SJSA1 (cell line): ENCODE measurements around the gene ISYNA1. TPM values are rescaled to one million over a fixed set of nuclear protein-coding genes. Genes with fewer than 3 reads are reported as not detected.

Experiments
- DNase-seq, 2 experiments: peaks; one replicate each; pipeline ENCODE4 v3.0.0-alpha.2; 2015 to 2020; ENCODE audit warnings: low spot score in 2 of 2, low read depth in 1 of 2
- H3K27ac ChIP-seq: fragments of 250-450 bp; sonication (Bioruptor Pico); 2 replicates; pipeline ENCODE4 v1.5.1; 2020; ENCODE audit warnings: mild to moderate bottlenecking, moderate library complexity
- H3K27me3 ChIP-seq: fragments of 250-450 bp; sonication (Bioruptor Pico); replicated peaks from 2 replicates; pipeline ENCODE4 v1.5.1; 2020; ENCODE audit warnings: mild to moderate bottlenecking, moderate library complexity
- H3K36me3 ChIP-seq: fragments of 250-450 bp; sonication (Bioruptor Pico); 2 replicates; pipeline ENCODE4 v1.5.1; 2020; ENCODE audit warnings: mild to moderate bottlenecking
- H3K4me1 ChIP-seq: fragments of 250-450 bp; sonication (Bioruptor Pico); replicated peaks from 2 replicates; pipeline ENCODE4 v1.6.1; 2021; ENCODE audit warnings: mild to moderate bottlenecking
- H3K4me3 ChIP-seq: fragments of 250-450 bp; sonication (Bioruptor Pico); 2 replicates; pipeline ENCODE4 v1.5.1; 2020; ENCODE audit warnings: mild to moderate bottlenecking
- H3K9me3 ChIP-seq: fragments of 250-450 bp; sonication (Bioruptor Pico); replicated peaks from 2 replicates; pipeline ENCODE4 v1.5.1; 2020; ENCODE audit warnings: mild to moderate bottlenecking
- total RNA-seq: library from RNA; depleted of rRNA; stranded (reverse); fragments of >200 nt; shearing (Covaris generic); gene quantifications from 2 replicates; pipeline ENCODE4 v1.2.3, GENCODE V29; 2014

The ISYNA1 gene
- total RNA-seq, 1 experiment from 2014 or later, result 2.0 TPM

DNA sequence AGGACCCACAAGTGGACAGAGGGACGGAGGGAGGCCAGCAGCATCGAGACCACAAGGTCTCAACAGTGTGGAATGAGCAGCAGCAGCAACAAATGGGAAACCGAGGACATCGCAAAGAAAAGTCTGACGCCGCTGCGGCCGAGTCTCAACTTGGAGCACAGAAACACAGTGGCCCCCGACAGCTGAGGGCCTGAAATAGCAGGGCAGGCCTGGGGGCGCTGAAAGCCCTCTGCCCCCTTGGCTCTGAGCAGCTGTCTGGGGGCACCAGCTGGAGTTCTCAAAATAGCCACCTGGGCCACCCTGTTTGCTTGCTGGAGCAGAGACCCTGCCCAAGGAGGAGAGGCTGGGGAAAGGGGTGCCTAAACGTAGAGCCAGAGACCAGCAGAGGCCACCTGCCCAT lies 5.9 kb upstream of the ISYNA1 start:
- peaks cover 45% of the 10 kb centered on the region for H3K36me3 ChIP-seq
- no peak for DNase-seq
- no peak overlapping the region for H3K27ac ChIP-seq
- H3K4me3 ChIP-seq, result no peak overlapping the region
- no peaks in the 10 kb centered on the region for H3K27me3 ChIP-seq
- H3K9me3 ChIP-seq, result no peaks in the 10 kb centered on the region
- H3K4me1 ChIP-seq, result no peaks in the 10 kb centered on the region

GRCh38 chr19:18443406-18443805 lies 5.5 kb upstream of the ISYNA1 start:
- DNase-seq, result no peak
- Histone ChIP-seq H3K27ac (no peak overlapping the region), H3K4me3 (no peak overlapping the region), H3K27me3 (no peaks in the 10 kb centered on the region), H3K4me1 (no peaks in the 10 kb centered on the region), H3K9me3 (no peaks in the 10 kb centered on the region), H3K36me3 (peaks cover 41% of the 10 kb centered on the region)

- no peak for DNase-seq
- H3K27me3 ChIP-seq, result no peaks in the 10 kb centered on the region
- H3K4me1 ChIP-seq, result no peaks in the 10 kb centered on the region
- H3K4me3 ChIP-seq, result no peak overlapping the region
- peaks cover 39% of the 10 kb centered on the region for H3K36me3 ChIP-seq
- no peaks in the 10 kb centered on the region for H3K9me3 ChIP-seq
- H3K27ac ChIP-seq, result no peak overlapping the region
Observed at GRCh38 chr19:18442941-18443340, 5.0 kb upstream of the ISYNA1 start.

- DNase-seq, result no peak
- no peak overlapping the region for H3K27ac ChIP-seq
- no peak overlapping the region for H3K4me3 ChIP-seq
- peaks cover 39% of the 10 kb centered on the region for H3K36me3 ChIP-seq
- H3K27me3 ChIP-seq, result no peaks in the 10 kb centered on the region
- H3K4me1 ChIP-seq, result peaks cover 5% of the 10 kb centered on the region
- H3K9me3 ChIP-seq, result no peaks in the 10 kb centered on the region
Observed at GRCh38 chr19:18441804-18442788, 4.2 kb upstream of the ISYNA1 start.

DNA sequence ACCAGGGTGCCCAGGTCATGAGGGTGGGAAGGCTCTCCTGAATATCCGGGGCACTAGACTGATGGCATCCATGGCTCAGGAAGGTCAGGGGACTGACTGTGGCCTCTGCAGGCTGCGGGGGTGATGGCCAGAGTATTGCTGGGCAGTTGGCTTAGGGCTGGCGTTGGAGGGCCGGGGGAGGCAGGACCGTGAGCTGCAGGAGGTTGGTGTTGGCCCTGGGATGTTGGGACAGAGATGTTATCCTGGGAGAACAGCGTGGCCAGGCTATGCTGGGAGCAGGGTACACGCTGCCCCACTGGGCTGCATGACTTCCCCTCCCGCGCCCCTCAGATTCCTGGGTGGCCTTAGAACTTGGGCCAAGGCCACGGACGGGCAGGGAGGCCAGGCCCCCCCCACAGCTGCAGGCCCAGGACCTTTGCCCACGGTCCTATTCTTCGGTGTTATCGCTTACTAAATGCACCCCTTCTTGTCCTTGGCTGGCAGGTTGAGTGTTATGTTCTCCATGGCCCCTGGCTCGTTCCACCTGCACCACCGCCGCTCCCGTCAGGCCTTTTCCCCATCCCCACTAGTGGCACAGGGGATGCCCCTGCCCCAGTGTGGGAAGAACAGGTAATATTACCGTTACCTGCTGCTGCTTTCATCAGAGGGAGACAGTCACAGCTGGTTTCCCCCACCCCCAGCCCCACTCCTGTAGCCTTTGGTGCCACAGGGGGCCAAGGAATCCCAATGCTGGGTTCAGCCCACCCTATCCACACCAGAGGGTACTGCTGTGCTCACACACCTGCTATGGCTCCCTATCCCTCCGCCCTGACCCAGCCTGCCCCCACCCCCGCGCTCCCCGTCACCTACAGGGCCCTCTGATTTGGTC lies 3.2 kb upstream of the ISYNA1 start:
- no peak for DNase-seq
- Histone ChIP-seq H3K27ac (no peak overlapping the region), H3K9me3 (no peaks in the 10 kb centered on the region), H3K4me1 (peaks cover 15% of the 10 kb centered on the region), H3K27me3 (no peaks in the 10 kb centered on the region), H3K36me3 (peaks cover 30% of the 10 kb centered on the region), H3K4me3 (no peak overlapping the region)

DNA sequence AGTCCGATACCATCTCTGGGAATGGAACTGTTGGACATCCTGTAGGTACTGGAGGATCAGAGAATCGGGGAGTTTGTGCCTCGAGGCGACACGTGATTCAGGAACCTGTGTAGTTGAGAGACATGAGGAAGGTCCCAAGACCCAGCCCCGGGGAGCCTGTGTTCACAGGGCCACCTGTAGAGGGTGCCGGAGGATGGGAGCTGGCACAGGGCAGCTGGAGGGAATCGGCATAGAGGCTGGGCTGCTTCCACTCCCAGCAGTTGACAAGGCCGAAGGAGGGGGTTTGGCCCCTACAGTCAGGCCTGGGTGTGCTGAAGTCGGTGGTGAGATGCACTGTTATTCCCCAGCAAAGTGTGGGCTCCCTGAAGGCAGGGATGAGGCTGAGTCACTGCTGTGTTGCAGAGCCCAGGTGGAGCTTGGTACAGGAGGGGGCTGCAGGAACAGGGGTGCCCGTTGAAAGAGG lies 2.5 kb upstream of the ISYNA1 start:
- H3K27me3 ChIP-seq, result no peaks in the 10 kb centered on the region
- no peak overlapping the region for H3K27ac ChIP-seq
- no peaks in the 10 kb centered on the region for H3K9me3 ChIP-seq
- H3K4me3 ChIP-seq, result no peak overlapping the region
- H3K4me1 ChIP-seq, result peaks cover 18% of the 10 kb centered on the region
- no peak for DNase-seq
- peaks cover 23% of the 10 kb centered on the region for H3K36me3 ChIP-seq

DNA sequence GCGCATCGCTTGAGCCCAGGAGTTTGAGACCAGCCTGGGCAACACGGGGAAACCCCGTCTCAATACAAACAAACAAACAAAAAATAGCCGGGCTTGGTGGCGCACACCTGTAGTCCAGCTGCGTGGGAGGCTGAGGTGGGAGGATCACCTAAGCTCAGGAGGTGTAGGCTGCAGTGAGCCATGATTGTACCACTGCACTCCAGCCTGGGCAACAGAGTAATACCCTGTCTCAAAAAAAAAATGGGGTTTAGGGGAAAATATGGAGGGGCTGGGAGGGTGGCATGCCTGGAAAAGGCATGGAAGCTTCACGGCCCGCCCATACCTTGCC lies 1.9 kb upstream of the ISYNA1 start:
- Histone ChIP-seq H3K4me3 (no peak overlapping the region), H3K27ac (no peak overlapping the region), H3K27me3 (no peaks in the 10 kb centered on the region), H3K36me3 (peaks cover 21% of the 10 kb centered on the region), H3K9me3 (no peaks in the 10 kb centered on the region), H3K4me1 (peaks cover 18% of the 10 kb centered on the region)
- DNase-seq, result no peak

DNA sequence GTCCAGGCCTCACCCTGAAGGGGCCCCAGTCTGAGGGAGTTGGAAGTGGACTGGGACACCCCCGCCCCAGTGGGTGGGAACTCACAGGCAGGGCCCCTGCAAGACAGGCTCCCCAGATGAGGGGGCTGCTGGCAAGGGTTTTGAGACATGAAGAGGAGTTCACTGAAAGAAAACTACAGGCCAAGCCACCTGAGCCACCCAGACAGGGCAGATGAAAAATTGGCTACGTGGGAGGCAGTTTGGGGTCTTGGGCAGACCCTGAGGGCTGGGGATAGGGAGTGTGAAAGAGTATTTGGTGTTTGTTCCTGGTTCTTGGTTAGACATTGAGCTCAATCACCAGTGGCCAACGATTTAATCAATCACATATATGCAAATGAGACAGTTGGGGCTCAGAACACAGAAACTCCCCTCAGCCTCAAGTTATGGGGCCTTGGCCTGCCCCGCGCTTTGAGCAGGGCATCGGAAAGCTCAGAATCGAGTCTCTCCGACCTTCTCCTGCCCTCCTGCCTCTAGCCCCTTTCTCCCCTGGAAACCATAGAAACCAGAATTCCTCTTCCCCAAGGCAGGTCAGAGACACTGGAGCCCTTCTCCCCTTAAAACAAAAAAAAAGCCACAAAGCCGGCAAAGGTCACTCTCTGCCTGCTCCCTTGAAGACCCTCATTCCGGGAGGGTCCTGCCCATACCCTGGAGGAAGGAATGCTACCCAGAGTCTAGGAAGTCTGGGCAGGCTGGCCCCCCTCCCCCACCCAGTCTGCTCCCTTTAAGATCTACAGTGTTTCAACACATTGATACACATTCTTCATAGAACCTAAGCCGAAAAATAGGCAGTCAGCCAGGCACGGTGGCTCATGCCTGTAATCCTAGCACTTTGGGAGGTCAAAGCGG lies 1.3 kb upstream of the ISYNA1 start:
- DNase-seq, result no peak
- Histone ChIP-seq H3K9me3 (no peaks in the 10 kb centered on the region), H3K27ac (no peak overlapping the region), H3K4me3 (no peak overlapping the region), H3K27me3 (no peaks in the 10 kb centered on the region), H3K36me3 (peaks cover 15% of the 10 kb centered on the region), H3K4me1 (peaks cover 18% of the 10 kb centered on the region)

DNA sequence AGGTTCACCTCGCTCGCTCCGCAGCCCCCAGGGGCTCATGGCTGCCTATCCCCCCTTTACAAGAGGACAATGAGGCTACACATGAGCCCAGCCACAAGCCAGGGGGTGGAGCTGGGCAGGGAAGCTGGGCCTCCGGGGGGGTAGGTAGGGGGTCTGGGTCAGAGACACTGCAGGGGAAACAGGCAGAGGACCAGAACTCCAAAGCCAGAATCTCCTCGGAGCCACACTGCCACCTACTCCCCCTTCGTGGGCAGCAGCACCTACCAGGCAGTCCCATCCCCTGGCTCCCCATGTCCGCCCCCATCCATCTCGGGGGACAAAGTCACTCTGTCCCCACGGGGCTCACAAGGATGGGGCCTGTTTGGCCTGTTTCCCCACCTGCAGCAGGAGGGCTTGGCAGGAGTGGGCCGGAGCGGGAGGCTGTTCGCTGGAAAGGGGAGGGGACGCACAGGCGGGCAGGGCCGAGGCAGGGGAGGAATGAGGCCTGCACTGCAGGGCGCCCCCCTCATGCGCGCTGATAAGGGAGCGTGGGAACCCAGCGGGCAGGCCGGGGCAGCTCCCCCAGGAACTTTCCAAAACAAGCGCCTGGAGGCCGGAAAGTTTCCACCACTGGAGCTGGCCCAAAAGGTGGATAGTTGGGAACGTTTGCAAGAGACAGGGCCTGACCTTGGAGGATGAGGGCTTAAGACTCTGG lies 545 bp upstream of the ISYNA1 start:
- DNase-seq, result no peak
- Histone ChIP-seq H3K36me3 (peaks cover 7% of the 10 kb centered on the region), H3K4me1 (peaks cover 18% of the 10 kb centered on the region), H3K27ac (no peak overlapping the region), H3K4me3 (no peak overlapping the region), H3K27me3 (no peaks in the 10 kb centered on the region), H3K9me3 (no peaks in the 10 kb centered on the region)

DNA sequence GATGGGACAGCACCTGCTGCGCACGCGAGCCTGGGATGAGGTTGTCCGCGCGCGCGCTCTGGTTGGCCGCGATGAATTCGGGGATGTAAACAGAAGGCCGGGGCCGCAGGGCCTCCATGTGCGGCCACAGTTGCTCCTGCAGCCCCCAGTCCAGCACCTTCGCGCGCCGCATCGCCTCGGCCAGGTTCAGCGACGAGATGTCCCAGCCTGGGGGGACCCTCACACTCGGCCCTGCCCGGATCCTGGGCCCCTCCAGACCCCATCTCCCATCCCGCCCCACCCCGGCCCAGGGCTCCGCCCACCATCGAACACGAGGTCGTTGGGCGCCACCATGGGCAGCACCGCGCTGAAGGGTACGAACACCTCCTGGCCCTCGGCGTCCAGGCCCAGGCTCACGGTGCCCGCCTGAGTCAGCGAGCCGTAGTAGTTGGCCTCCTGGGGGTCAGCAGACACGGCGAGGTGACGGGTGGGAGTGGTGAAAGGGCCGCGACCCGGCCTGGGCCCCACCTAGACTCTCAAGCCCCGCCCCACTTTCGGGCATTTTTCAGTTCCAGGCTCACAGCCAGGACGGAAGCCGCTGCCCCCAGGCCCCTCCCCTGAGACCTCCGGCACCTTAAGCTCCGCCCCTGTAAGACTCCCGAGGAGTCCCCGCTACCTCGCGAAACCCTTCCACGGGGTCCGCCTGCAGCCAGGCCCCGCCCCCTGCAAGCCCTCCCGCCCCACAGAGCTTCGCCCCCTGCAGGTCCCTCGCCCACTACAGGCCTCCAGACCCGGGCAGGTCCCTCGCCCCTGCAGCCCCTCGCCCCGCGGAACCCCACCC lies 1.1 kb downstream of the ISYNA1 start:
- peaks cover 24% of the 10 kb centered on the region for H3K4me1 ChIP-seq
- H3K4me3 ChIP-seq, result peak overlapping the region; percentile 38
- no peak overlapping the region for H3K27ac ChIP-seq
- no peaks in the 10 kb centered on the region for H3K36me3 ChIP-seq
- peak; percentile 59 to 88 for DNase-seq
- 0 out of 2 replicates have a peak, but pooled peaks cover 3% of the 10 kb centered on the region for H3K9me3 ChIP-seq
- no peaks in the 10 kb centered on the region for H3K27me3 ChIP-seq

- Histone ChIP-seq H3K9me3 (0 out of 2 replicates have a peak, but pooled peaks cover 3% of the 10 kb centered on the region), H3K27me3 (no peaks in the 10 kb centered on the region), H3K4me3 (no peak overlapping the region), H3K27ac (no peak overlapping the region), H3K36me3 (no peaks in the 10 kb centered on the region), H3K4me1 (peaks cover 24% of the 10 kb centered on the region)
- DNase-seq, result no peak
Observed at GRCh38 chr19:18435842-18436670, 1.9 kb downstream of the ISYNA1 start.
